ENCODE measurements around the gene FMN1. TPM values are rescaled to one million over a fixed set of nuclear protein-coding genes. Genes with fewer than 3 reads are reported as not detected.

The FMN1 gene
- total RNA-seq, 4 donors from 2014 or later = 2.6 to 6.6 (median 4.2) TPM

DNA sequence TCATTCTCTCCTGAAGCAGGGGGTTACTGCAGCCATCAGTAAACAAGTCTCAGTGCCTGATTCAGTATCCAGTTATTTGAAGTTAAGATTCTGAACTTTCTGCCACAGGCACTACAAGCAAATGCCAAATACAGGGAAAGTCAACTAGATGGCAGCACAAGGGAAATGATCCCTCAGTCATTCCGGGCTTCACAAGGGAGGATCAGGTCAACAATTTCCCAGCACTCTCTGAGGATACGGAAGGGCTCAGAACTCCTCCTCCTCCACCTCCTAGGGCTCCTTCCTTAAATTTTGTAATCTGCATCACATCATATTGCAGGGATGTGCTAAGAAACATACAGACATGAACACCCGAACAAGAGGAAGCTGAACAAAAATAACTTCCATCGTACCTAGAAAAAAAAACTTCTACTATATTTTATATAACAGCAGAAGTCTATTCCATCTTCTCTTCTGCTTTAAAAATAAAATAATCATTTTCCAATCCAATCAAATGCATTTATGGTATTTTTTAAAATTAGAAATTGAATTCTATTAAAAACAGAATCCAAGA, 187.1 kb downstream of the FMN1 start:
- ATAC-seq = no peak
- H3K9me3 ChIP-seq = no peaks in the 10 kb centered on the region
- no peaks in the 10 kb centered on the region for H3K4me1 ChIP-seq
- TF ChIP-seq POLR2A (IDR thresholded peaks at IDR 0.05) = no peak
- TF ChIP-seq, protein P1, sequence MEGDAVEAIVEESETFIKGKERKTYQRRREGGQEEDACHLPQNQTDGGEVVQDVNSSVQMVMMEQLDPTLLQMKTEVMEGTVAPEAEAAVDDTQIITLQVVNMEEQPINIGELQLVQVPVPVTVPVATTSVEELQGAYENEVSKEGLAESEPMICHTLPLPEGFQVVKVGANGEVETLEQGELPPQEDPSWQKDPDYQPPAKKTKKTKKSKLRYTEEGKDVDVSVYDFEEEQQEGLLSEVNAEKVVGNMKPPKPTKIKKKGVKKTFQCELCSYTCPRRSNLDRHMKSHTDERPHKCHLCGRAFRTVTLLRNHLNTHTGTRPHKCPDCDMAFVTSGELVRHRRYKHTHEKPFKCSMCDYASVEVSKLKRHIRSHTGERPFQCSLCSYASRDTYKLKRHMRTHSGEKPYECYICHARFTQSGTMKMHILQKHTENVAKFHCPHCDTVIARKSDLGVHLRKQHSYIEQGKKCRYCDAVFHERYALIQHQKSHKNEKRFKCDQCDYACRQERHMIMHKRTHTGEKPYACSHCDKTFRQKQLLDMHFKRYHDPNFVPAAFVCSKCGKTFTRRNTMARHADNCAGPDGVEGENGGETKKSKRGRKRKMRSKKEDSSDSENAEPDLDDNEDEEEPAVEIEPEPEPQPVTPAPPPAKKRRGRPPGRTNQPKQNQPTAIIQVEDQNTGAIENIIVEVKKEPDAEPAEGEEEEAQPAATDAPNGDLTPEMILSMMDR (IDR thresholded peaks at IDR 0.05 in 4 of 5, conservative IDR thresholded peaks at IDR 0.05 in 1 of 5) = no peak
- H3K4me3 ChIP-seq = no peak overlapping the region
- no peaks in the 10 kb centered on the region for H3K27me3 ChIP-seq
- intact Hi-C loops (cut with DNase I; ENCODE audit: low total_unique reads) (no loop called here), in situ Hi-C loops (cut with MboI; ENCODE audit: low sequenced_read_pairs in 4 of 4) (no loop called here)
- no peak overlapping the region for H3K27ac ChIP-seq
- no peaks in the 10 kb centered on the region for H3K36me3 ChIP-seq
- DNase-seq = no peak

DNA sequence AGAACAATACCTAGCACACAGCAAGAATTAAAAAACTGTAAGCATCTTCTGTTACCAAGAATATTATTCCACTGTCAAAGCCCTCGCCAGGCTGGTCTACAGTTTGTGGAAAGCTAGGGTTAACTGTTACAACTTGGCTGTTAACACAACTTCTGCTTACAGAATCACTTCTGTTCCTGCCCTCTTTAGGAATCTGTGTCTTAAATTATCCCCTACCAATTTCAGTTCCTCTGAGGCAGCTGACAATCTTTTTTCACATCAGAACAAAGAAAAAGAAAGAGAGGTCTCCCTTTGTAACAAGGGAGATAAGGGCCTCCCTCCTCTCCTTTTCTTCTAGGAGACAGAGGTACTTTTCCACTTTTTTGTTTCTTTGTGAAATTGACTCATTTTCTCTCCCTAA, 188.9 kb downstream of the FMN1 start:
- in situ Hi-C loops (cut with MboI; ENCODE audit: low sequenced_read_pairs in 4 of 4) (no loop called here), intact Hi-C loops (cut with DNase I; ENCODE audit: low total_unique reads) (no loop called here)
- H3K27ac ChIP-seq = no peak overlapping the region
- no peaks in the 10 kb centered on the region for H3K9me3 ChIP-seq
- ATAC-seq (no peak), DNase-seq (no peak)
- no peak overlapping the region for H3K4me3 ChIP-seq
- TF ChIP-seq, protein P1 (IDR thresholded peaks at IDR 0.05 in 4 of 5, conservative IDR thresholded peaks at IDR 0.05 in 1 of 5) = no peak
- TF ChIP-seq POLR2A (IDR thresholded peaks at IDR 0.05) = no peak
- H3K36me3 ChIP-seq = no peaks in the 10 kb centered on the region
- no peaks in the 10 kb centered on the region for H3K27me3 ChIP-seq
- H3K4me1 ChIP-seq = no peaks in the 10 kb centered on the region

DNA sequence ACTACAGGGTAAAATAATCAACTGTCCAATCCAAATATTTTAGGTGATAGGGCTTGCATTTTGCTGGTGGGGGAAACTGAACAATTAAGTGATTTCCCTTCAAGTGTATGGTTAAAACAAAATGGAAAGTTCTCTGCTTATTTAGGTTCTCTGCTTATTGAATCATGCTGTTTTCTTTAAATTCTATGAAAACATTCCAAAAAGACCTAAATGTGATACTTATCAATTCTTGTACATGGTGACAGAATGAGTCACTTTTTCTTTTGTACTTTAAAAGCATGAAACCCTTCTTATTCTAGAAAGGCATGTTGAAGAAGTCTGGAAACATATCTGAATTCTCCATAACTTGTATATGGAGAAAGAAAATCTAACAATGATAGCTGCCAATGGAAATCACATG, 192.6 kb downstream of the FMN1 start:
- TF ChIP-seq POLR2A (IDR thresholded peaks at IDR 0.05) = no peak
- in situ Hi-C loops (cut with MboI; ENCODE audit: low sequenced_read_pairs in 4 of 4) = no loop called here
- DNase-seq (no peak), ATAC-seq (no peak)
- Histone ChIP-seq H3K4me1 (no peaks in the 10 kb centered on the region), H3K4me3 (no peak overlapping the region), H3K27ac (no peak overlapping the region), H3K27me3 (no peaks in the 10 kb centered on the region), H3K36me3 (no peaks in the 10 kb centered on the region), H3K9me3 (no peaks in the 10 kb centered on the region)
- intact Hi-C loops (cut with DNase I; ENCODE audit: low total_unique reads) = no loop called here

DNA sequence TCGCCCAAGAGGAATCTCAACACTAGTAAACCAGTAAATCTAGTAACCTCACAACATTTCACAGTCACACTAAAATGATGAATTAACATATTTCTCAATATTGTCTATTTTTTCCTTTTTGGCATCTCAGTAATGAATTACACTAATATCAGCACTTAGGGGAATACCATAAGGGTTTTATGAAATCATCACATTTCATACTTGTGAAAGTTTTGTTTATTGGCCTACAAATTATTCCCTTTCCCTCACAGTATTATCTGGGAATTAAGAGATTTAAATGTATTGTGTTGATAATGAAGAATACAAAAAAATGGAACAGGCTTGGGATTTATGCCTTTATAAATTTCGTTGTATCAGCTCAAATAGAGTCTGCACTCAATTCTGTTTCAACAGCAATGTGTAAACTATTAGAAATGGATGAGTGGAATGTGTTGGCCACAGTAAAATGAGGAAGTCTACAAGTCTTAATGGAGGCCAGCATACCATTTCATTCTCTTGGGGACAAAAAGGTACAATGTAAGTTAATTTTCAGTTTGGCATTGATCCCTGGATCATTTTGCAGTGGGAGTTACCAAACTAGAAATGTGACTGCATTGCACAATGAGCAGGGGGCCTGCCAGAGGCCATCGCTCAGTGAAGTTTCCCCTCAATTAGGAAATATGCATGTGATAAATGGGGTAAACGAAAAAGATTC, 195.4 kb downstream of the FMN1 start:
- Histone ChIP-seq H3K27ac (no peak overlapping the region), H3K27me3 (no peaks in the 10 kb centered on the region), H3K9me3 (no peaks in the 10 kb centered on the region), H3K4me1 (no peaks in the 10 kb centered on the region), H3K4me3 (no peak overlapping the region), H3K36me3 (no peaks in the 10 kb centered on the region)
- DNase-seq = peak; percentile 24 to 35
- intact Hi-C loops (cut with DNase I; ENCODE audit: low total_unique reads) (no loop called here), in situ Hi-C loops (cut with MboI; ENCODE audit: low sequenced_read_pairs in 4 of 4) (loop anchor here in 3 of 4 donors (25.0 kb wide), 1 partner anchor 337 kb away; no protein-coding TSS in a partner anchor)
- ATAC-seq = peak; percentile 41 to 56
- TF ChIP-seq POLR2A (IDR thresholded peaks at IDR 0.05) = no peak
- TF ChIP-seq, protein P1 (IDR thresholded peaks at IDR 0.05 in 4 of 5, conservative IDR thresholded peaks at IDR 0.05 in 1 of 5) = no peak

DNA sequence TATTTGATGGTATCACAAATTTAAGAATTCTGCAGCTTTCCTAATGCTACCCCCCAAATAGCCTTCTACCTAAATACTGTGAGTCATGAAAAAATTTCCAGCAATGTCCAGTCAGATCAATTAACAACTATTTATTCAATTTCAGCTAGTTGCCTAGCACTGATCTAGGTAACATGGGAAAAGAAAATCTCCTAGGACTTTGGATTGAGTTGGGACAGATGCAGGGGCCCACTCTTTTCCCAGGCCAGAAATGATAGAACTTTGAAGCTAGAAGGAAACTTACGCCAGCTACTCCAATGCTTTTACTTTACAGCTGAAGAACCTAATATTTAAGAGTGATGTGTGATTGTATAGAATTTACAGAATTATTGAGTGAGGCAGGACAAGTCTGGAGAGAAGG, 196.3 kb downstream of the FMN1 start:
- H3K4me1 ChIP-seq = no peaks in the 10 kb centered on the region
- no peak for TF ChIP-seq POLR2A (IDR thresholded peaks at IDR 0.05)
- TF ChIP-seq, protein P1 (IDR thresholded peaks at IDR 0.05 in 4 of 5, conservative IDR thresholded peaks at IDR 0.05 in 1 of 5) = no peak
- no peaks in the 10 kb centered on the region for H3K36me3 ChIP-seq
- H3K27me3 ChIP-seq = no peaks in the 10 kb centered on the region
- no peak for DNase-seq
- no peaks in the 10 kb centered on the region for H3K9me3 ChIP-seq
- in situ Hi-C loops (cut with MboI; ENCODE audit: low sequenced_read_pairs in 4 of 4) (loop anchor here in 3 of 4 donors (25.0 kb wide), 1 partner anchor 336 kb away; no protein-coding TSS in a partner anchor), intact Hi-C loops (cut with DNase I; ENCODE audit: low total_unique reads) (no loop called here)
- ATAC-seq = no peak
- H3K27ac ChIP-seq = no peak overlapping the region
- H3K4me3 ChIP-seq = no peak overlapping the region

All from gastrocnemius medialis (tissue), 4 donors.